K562 (cell line): ENCODE data around the gene PAFAH1B1. TPM values are rescaled to one million over a fixed set of nuclear protein-coding genes. Genes with fewer than 3 reads are reported as not detected.

Source experiments
- ATAC-seq: fragments of 200-7000 bp; cut with Tn5 transposase; 3 replicates; pipeline ENCODE4 v1.9.1; 2020; ENCODE audit warnings: moderate library complexity
- BruUV-seq: library from RNA; stranded (reverse); fragments of 400-500 nt; replicated peaks from 2 replicates; lab custom pipeline; 2021; lab: Mats Ljungman, UMichigan
- CTCF ChIA-PET: fragments of 300-600 bp; formaldehyde crosslinking; extraction: SDS; loops from one replicate; lab custom pipeline; 2021; ENCODE audit warnings: low intra/inter-chr PET ratio; lab: Yijun Ruan, JAX
- POLR2A ChIA-PET: fragments of 300-600, 350-650 bp; sonication (Branson Sonifier 250); formaldehyde crosslinking; extraction: SDS; loops from one replicate; lab custom pipeline; 2021; ENCODE audit warnings: antibody characterized with exemption, inconsistent platforms; lab: Yijun Ruan, JAX
- DNase-seq, 4 experiments: peaks; one replicate each; pipeline versions ENCODE4 v3.0.0 to v3.0.0-alpha.2; 2011 to 2018; ENCODE audit warnings: low spot score in 3 of 4, mixed read lengths in 3 of 4; ENCODE audit errors: extremely low read depth in 1 of 4
- FAIRE-seq: peaks from 2 replicates; lab custom pipeline; 2011; peaks lifted over from hg19 to GRCh38; lab: Jason Lieb, UNC
- H2AFZ ChIP-seq: 2 replicates; pipeline ENCODE4 v1.6.0; 2011; ENCODE audit warnings: low read depth, low read length, control low read depth, inconsistent platforms
- H3K27ac ChIP-seq: fragments of 200-600 bp; 3 replicates; pipeline ENCODE4 v1.8.0; 2011; ENCODE audit warnings: low read depth, mild to moderate bottlenecking, control low read depth, inconsistent platforms, low read length, moderate library complexity, mixed read lengths; ENCODE audit errors: extremely low read depth
- H3K27me3 ChIP-seq, 2 experiments: fragments of 300-600 bp in 1 of 2; 2 replicates in 1 of 2; 3 replicates in 1 of 2; pipeline versions ENCODE4 v1.6.0 to v1.8.0; 2011; ENCODE audit warnings: inconsistent platforms in 2 of 2, low read length in 2 of 2, mild to moderate bottlenecking in 1 of 2, mixed read lengths in 1 of 2, moderate library complexity in 1 of 2; ENCODE audit not compliant: control insufficient read depth in 2 of 2, insufficient read depth in 2 of 2
- H3K36me3 ChIP-seq: fragments of 300-600 bp; 3 replicates; pipeline ENCODE4 v1.8.0; 2011; ENCODE audit warnings: mild to moderate bottlenecking, low read length, inconsistent platforms; ENCODE audit not compliant: control insufficient read depth, insufficient read depth
- H3K4me1 ChIP-seq, 2 experiments: fragments of 200-600 bp in 1 of 2; replicated peaks in 1 of 2; 2 replicates in 1 of 2; 3 replicates in 1 of 2; pipeline versions ENCODE4 v1.5.1 to v1.8.0; 2011; ENCODE audit warnings: inconsistent platforms in 2 of 2, low read length in 2 of 2, mild to moderate bottlenecking in 1 of 2, mixed read lengths in 1 of 2, moderate library complexity in 1 of 2; ENCODE audit not compliant: control insufficient read depth in 2 of 2, insufficient read depth in 2 of 2
- H3K4me2 ChIP-seq: 2 replicates; pipeline ENCODE4 v1.6.1; 2011; ENCODE audit warnings: low read length, control low read depth, inconsistent platforms, mixed read lengths; ENCODE audit not compliant: insufficient read depth
- H3K4me3 ChIP-seq: fragments of 200-600 bp; sonication (generic), shearing (Covaris generic); 2 replicates; pipeline ENCODE4 v1.5.1; 2016; ENCODE audit warnings: control low read depth, inconsistent platforms
- H3K79me2 ChIP-seq: fragments of 200-600 bp; 3 replicates; pipeline ENCODE4 v1.8.0; 2011; ENCODE audit warnings: low read length, inconsistent platforms; ENCODE audit not compliant: control insufficient read depth, insufficient read depth
- H3K9ac ChIP-seq, 2 experiments: 2 replicates each; pipeline versions ENCODE4 v1.6.0 to v1.6.1; 2011; ENCODE audit warnings: low read depth in 2 of 2, low read length in 2 of 2, control low read depth in 1 of 2, inconsistent platforms in 1 of 2, mild to moderate bottlenecking in 1 of 2, mixed read lengths in 1 of 2; ENCODE audit not compliant: insufficient read depth in 1 of 2
- H3K9me1 ChIP-seq: one replicate; pipeline ENCODE4 v1.6.0; 2011; ENCODE audit warnings: inconsistent platforms, mild to moderate bottlenecking, low read length, moderate library complexity; ENCODE audit not compliant: control insufficient read depth, insufficient read depth
- H3K9me3 ChIP-seq: replicated peaks from 2 replicates; pipeline ENCODE4 v1.5.1; 2011; ENCODE audit warnings: low read depth, low read length, inconsistent platforms; ENCODE audit not compliant: control insufficient read depth, insufficient read depth
- H4K20me1 ChIP-seq: replicated peaks from 2 replicates; pipeline ENCODE4 v1.6.1; 2011; ENCODE audit warnings: low read length, inconsistent platforms, mixed read lengths; ENCODE audit not compliant: control insufficient read depth, insufficient read depth
- whole genome bisulfite sequencing: fragments of 100-300 bp; shearing (Covaris generic); methylation state at CpG from one replicate; pipeline ENCODE4 v1.1.6; 2016; ENCODE audit warnings: low coverage, mixed read lengths; ENCODE audit not compliant: insufficient coverage; ENCODE audit errors: missing lambda C conversion rate; 5-methylcytosine and 5-hydroxymethylcytosine counted together
- in situ Hi-C: fragments of 300-500 bp; cut with MboI; formaldehyde crosslinking; loops from 4 replicates; pipeline ENCODE4 v1.15.0; 2018; ENCODE audit warnings: inconsistent platforms, mixed read lengths
- intact Hi-C: fragments of 100-400 bp; cut with micrococcal nuclease; formaldehyde crosslinking; loops from 2 replicates; pipeline ENCODE4 v1.14.2; 2022
- polyA plus RNA-seq, 8 experiments: library from polyadenylated mRNA; depleted of rRNA in 4 of 8; stranded (reverse) in 5 of 8; unstranded in 3 of 8; fragments of >200 nt; fragmentation: Nextera tagmentation in 2 of 8; fragmentation: Illumina TruSeq in 1 of 8; extraction: Ambion mirVana in 2 of 8; extraction: Trizol in 1 of 8; gene quantifications; 2 replicates each; pipeline versions ENCODE4 v1.2.1 to v1.2.3, GENCODE V29; 2011 to 2014; ENCODE audit warnings: inconsistent platforms in 1 of 8, missing spikeins in 1 of 8
- total RNA-seq, 7 experiments: library from RNA; depleted of rRNA in 6 of 7; stranded (reverse); fragments of >200 nt in 6 of 7; fragmentation: Illumina TruSeq in 2 of 7; extraction: Trizol in 2 of 7; gene quantifications; 2 replicates each; pipeline versions ENCODE4 v1.2.1 to v1.2.3, GENCODE V29; 2011 to 2021; ENCODE audit warnings: low replicate concordance in 1 of 7
- TF ChIP-seq, protein P1 (sequence below): sonication (generic); formaldehyde crosslinking; IDR thresholded peaks from 2 replicates; pipeline ENCODE4 v1.8.1; 2023; ENCODE audit warnings: mild to moderate bottlenecking, missing genetic modification reagents
- TF ChIP-seq, protein P2 (sequence below): fragments of 450-650 bp; IDR thresholded peaks from 2 replicates; pipeline ENCODE4 v1.6.1; 2016; ENCODE audit warnings: missing biosample characterization, missing genetic modification characterization
- TF ChIP-seq, protein P3 (sequence below), 3 experiments: IDR thresholded peaks in 2 of 3; conservative IDR thresholded peaks in 1 of 3; 2 replicates each; pipeline ENCODE4 v1.5.1; 2011 to 2012; ENCODE audit warnings: low read length in 3 of 3, mild to moderate bottlenecking in 3 of 3, control low read depth in 2 of 3, improper control_type of control experiment in 1 of 3, inconsistent platforms in 1 of 3, low read depth in 1 of 3, mixed read lengths in 1 of 3, moderate library complexity in 1 of 3; ENCODE audit not compliant: insufficient read depth in 2 of 3

PAFAH1B1 gene
- total and polyA plus RNA-seq, 9 of the 15 experiments (the other 6 are each of a cell fraction or from before 2014, with no cell fraction given): 23.3 to 66.4 (median 40.2) TPM

DNA sequence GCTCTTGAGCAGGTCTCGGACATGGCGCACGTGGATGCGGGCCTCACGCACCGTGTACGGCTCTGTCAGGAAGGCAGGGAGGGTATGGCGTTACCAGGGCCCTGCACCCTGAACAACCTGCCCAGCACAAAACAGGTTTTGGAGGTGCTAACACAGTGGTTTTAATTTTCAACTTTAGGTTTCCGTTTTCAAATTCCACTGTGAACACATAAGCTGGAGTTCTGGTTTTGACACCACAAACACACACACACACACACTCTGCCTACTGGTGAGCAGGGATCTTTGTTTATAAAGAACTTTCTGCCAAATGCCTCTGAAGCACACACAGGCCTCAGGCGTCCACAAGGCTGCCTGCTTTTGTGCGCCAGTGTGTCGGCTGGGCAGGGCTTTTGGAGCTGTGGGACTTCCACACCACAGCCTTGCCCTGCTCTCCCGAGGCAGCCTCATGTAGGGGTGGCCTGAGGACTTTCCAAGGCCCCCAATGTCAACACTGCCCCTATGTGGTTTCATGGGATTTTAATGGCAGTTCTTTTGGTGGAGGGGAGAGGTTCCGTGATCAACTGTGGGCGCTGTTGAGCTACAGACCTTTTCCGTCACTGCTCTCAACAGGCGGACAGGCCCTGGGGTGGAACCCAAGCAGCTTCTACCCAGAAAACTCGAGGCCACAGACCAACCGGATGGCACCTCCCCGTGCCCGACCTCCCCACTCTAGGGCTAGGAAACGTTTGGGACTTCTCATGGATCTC is 108.7 kb downstream of the PAFAH1B1 start:
- H3K4me3 ChIP-seq: no peak overlapping the region
- no peak overlapping the region; a peak in 1 of 4 replicates for H3K9ac ChIP-seq
- in situ Hi-C loops: no loop called here
- no peak for DNase-seq
- no peaks in the 10 kb centered on the region for H3K9me3 ChIP-seq
- ChIA-PET POLR2A (no interaction called here), CTCF (no interaction called here)
- H3K27me3 ChIP-seq: no peaks in the 10 kb centered on the region
- WGBS: 88% methylated on average over 12 of the region's 22 CpGs
- no peaks in the 10 kb centered on the region; the same call in 1 of the 2 replicates for H4K20me1 ChIP-seq
- no peak overlapping the region for H3K27ac ChIP-seq
- H2AFZ ChIP-seq: no peak overlapping the region
- H3K9me1 ChIP-seq: no peaks in the 10 kb centered on the region
- no peak for FAIRE-seq
- BruUV-seq: no TSS peak
- peaks cover 92% of the 10 kb centered on the region; the same call in 1 of the 3 replicates for H3K36me3 ChIP-seq
- peaks cover 0 to 7% of the 10 kb centered on the region in 2 experiments; a peak in 2 of 5 replicates for H3K4me1 ChIP-seq
- TF ChIP-seq, protein P1, sequence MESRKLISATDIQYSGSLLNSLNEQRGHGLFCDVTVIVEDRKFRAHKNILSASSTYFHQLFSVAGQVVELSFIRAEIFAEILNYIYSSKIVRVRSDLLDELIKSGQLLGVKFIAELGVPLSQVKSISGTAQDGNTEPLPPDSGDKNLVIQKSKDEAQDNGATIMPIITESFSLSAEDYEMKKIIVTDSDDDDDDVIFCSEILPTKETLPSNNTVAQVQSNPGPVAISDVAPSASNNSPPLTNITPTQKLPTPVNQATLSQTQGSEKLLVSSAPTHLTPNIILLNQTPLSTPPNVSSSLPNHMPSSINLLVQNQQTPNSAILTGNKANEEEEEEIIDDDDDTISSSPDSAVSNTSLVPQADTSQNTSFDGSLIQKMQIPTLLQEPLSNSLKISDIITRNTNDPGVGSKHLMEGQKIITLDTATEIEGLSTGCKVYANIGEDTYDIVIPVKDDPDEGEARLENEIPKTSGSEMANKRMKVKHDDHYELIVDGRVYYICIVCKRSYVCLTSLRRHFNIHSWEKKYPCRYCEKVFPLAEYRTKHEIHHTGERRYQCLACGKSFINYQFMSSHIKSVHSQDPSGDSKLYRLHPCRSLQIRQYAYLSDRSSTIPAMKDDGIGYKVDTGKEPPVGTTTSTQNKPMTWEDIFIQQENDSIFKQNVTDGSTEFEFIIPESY (CRISPR knock-in tag): peak; percentile 54; the same call in 1 of the 2 replicates
- TF ChIP-seq, protein P2, sequence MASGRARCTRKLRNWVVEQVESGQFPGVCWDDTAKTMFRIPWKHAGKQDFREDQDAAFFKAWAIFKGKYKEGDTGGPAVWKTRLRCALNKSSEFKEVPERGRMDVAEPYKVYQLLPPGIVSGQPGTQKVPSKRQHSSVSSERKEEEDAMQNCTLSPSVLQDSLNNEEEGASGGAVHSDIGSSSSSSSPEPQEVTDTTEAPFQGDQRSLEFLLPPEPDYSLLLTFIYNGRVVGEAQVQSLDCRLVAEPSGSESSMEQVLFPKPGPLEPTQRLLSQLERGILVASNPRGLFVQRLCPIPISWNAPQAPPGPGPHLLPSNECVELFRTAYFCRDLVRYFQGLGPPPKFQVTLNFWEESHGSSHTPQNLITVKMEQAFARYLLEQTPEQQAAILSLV (tag): no peak
- TF ChIP-seq, protein P3, sequence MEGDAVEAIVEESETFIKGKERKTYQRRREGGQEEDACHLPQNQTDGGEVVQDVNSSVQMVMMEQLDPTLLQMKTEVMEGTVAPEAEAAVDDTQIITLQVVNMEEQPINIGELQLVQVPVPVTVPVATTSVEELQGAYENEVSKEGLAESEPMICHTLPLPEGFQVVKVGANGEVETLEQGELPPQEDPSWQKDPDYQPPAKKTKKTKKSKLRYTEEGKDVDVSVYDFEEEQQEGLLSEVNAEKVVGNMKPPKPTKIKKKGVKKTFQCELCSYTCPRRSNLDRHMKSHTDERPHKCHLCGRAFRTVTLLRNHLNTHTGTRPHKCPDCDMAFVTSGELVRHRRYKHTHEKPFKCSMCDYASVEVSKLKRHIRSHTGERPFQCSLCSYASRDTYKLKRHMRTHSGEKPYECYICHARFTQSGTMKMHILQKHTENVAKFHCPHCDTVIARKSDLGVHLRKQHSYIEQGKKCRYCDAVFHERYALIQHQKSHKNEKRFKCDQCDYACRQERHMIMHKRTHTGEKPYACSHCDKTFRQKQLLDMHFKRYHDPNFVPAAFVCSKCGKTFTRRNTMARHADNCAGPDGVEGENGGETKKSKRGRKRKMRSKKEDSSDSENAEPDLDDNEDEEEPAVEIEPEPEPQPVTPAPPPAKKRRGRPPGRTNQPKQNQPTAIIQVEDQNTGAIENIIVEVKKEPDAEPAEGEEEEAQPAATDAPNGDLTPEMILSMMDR (IDR thresholded peaks at IDR 0.05 in 2 of 3, conservative IDR thresholded peaks at IDR 0.05 in 1 of 3; ENCODE audit: insufficient read depth in 2 of 3, low read depth in 1 of 3, low read length in 3 of 3): peak in 2 of 3 experiments; percentile 22 to 33; a peak in 2 of 6 replicates
- intact Hi-C loops: no loop called here
- H3K79me2 ChIP-seq: peaks cover 28% of the 10 kb centered on the region
- ATAC-seq: no peak
- H3K4me2 ChIP-seq: no peak overlapping the region
